Testis (tissue), 2 donors: ENCODE results near the gene RNF31.

Experiments used
- POLR2A ChIP-seq: fragments of 450-650 bp; IDR thresholded peaks from one replicate; pipeline ENCODE4 v1.6.1; 2017; ENCODE audit warnings: antibody characterized with exemption, mild to moderate bottlenecking, moderate library complexity
- TF ChIP-seq, protein P1 (sequence below), 3 experiments: fragments of 450-650 bp in 2 of 3; fragments of 200-600 bp in 1 of 3; sonication (generic) in 1 of 3; IDR thresholded peaks; one replicate each; pipeline ENCODE4 v1.5.1; 2016 to 2019; ENCODE audit warnings: antibody characterized with exemption in 3 of 3, mild to moderate bottlenecking in 2 of 3, moderate library complexity in 1 of 3

DNA sequence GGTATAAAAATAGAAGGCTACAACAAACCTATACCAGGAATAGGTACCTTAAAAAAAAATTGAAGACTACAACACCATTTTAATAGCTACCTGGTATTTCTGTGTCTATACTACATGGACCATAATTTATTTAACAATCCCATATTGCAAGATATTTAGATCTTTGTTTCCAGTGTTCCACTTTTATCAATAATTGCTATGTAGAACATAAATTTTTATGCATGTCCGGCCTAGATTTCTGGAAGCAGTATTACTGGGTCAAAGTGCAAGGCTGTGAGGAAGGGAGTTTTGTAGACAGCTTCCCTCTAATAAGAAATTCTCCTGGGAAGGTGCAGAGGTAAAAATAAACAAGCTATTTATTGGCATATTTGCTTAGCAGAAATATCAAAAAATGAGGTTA is 36.8 kb upstream of the RNF31 start:
- TF ChIP-seq, protein P1, sequence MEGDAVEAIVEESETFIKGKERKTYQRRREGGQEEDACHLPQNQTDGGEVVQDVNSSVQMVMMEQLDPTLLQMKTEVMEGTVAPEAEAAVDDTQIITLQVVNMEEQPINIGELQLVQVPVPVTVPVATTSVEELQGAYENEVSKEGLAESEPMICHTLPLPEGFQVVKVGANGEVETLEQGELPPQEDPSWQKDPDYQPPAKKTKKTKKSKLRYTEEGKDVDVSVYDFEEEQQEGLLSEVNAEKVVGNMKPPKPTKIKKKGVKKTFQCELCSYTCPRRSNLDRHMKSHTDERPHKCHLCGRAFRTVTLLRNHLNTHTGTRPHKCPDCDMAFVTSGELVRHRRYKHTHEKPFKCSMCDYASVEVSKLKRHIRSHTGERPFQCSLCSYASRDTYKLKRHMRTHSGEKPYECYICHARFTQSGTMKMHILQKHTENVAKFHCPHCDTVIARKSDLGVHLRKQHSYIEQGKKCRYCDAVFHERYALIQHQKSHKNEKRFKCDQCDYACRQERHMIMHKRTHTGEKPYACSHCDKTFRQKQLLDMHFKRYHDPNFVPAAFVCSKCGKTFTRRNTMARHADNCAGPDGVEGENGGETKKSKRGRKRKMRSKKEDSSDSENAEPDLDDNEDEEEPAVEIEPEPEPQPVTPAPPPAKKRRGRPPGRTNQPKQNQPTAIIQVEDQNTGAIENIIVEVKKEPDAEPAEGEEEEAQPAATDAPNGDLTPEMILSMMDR (IDR thresholded peaks at IDR 0.05): no peak
- TF ChIP-seq POLR2A: no peak
